GM21786 (cell line): ENCODE data around the gene NHSL2.

Source experiments
- ATAC-seq: cut with Tn5 transposase; IDR thresholded peaks from one replicate; pipeline ENCODE4 v1.9.1; 2021; ENCODE audit not compliant: unreplicated experiment

Gene NHSL2

DNA sequence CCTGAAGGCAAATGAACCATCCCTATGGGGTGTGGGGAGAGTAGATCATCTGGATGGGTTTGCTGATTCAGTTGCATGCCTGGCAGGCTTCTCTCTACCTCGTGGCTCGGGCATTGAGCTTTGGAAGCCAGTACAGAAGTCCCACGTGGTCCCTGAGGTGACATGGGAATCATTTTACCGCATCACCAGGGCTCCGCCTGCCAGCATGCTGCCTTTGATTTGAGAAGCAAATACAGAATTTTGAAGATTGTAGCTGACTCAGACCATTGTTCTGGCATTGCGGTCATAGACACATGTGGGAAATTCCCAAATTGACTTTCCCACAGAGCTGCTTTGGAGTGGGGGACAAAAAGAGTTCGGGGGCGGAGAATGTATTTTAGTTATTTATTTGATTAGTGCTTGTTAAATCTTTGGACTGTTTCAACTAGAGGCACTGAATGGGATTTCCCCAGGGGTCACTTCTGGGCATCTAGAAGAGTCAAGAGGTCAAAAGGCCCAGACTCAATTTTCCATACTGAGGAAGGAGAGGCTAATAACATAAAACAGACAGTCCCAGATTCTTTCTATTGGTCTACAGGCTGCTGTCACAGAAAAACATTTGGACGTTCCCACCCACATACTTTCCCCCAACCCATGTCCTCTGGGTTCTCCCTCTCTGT is 79.3 kb downstream of the NHSL2 start:
- ATAC-seq: no peak

DNA sequence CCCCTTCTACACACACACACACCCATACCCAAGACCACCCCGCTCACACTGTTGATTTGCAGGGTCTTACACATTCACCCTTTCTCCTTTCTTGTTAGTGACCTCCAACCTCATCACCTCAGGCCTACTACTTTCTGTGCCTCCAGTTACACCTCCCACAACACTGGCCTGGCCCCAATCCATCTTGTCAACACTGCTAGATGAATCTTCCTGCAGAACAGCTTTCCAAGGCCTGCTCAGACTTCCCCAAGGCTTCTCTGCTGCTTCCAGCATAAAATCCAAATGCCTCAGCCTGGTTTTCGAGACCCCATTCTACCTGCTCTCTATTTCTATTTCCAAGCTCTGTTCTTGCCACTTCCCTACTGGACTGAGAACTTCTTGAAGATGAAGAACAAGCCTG is 79.9 kb downstream of the NHSL2 start:
- no peak for ATAC-seq

DNA sequence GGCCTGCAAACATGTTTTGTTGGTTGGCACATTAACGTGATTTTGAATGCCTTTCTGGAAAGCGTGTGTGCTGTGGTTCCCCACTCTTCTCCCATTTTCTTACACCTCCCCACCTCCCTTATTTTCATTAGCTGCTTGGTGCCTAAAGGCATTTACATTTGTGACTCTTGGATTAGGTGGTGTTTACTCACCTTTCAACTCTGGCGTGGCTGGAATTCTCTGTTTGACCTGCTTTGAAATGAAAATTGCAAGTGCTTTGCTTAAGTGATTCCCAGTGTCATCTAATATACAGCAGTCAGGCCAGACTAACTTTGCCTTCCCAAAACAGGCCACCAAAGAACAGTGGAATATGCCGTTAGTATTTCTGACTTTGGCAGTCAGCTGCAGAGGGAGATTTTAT is 80.5 kb downstream of the NHSL2 start:
- ATAC-seq: no peak

DNA sequence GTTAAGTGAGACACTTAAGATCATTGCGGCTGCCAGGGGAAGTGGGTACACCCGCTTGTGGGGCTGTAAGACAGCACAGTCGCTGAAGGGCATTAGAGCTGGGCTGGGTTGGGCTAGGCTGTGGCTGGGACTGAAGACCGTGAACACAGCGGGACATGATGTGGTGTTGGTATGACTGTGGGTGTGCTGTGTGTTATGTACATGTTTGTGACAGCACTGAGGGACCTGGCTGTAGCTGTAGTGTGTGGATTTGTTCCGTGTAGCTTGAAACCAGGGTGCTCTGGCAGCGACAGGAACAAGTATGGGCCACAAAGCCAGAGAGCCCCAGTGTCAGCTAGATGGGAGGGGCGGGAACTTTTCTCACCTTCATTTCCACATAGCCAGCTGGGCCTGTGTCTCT is 82.1 kb downstream of the NHSL2 start:
- ATAC-seq: no peak

DNA sequence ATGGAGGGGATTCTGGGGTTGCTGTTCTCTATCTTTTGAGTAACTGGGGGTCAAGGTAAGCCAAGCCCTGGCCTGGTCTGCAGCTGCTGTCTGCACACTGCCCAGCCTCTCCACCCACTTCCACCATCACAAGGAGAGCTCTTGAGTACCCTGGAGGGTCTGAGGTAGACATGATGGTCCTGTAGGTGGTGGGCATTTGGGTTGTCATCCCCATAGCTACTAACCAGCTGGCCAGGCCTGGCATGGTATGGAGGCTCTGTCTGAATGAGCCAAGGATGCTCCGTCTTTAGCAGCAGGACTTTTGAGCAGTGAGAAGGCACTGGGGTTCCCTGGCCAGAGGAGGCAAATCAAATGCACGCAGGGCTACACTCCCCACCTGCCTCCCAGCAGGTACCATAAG is 82.7 kb downstream of the NHSL2 start:
- ATAC-seq: no peak

DNA sequence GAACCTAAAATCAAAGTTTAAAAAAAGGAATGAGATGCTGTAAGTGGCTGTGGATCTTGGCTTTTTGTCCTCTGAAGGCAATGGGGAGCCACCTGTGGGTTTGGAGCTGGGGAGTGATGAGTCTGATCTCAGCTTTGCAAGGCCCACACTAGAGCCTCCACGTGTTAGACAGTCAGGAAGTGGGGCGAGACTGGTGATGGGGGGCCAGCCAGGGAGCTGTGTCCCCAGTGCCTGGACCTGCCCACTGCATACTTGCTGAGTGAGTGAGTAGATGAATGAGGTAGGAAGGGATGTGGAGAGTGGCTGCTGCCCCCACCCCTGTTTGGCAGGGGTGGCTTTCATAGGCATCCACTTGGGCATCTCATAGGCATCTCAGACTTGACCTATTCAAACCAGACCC is 84.0 kb downstream of the NHSL2 start:
- no peak for ATAC-seq

DNA sequence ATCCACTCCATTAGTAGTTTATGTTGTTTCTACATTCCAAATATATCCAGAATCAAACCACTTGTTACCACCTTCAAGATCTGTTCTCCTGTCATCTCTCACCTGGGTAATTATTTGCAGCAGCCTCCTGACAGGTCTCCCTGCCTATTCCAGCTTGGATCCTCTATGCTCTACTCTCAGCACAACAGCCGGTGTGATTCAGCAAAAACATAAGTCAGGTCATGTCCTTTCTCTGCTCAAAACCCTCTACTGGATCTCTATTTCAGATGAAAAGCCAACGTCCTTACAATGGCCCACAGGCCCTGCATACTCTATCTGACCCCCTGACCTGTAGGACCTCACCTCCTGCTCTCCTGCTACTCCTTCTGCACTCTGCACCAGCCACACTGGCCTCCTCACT is 84.5 kb downstream of the NHSL2 start:
- ATAC-seq: no peak

DNA sequence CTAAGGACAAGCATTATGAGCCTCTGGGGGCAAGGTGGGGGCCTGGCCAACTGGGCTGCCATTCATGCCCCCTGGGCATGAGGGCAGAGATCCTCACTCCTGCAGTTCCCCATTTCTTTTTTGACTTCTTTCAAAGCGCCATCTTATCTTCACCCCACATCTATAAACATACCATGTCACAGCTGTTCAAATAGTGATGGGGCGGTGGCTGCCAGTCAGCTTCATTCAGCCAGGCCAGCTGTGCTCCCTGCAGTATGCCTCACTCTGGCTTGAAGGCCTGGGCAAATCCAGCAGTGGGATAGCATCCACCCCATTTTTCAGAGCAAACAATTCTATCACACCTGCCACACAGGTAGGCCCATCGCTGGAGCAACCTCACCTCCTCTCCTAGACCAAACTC is 85.5 kb downstream of the NHSL2 start:
- ATAC-seq: no peak

DNA sequence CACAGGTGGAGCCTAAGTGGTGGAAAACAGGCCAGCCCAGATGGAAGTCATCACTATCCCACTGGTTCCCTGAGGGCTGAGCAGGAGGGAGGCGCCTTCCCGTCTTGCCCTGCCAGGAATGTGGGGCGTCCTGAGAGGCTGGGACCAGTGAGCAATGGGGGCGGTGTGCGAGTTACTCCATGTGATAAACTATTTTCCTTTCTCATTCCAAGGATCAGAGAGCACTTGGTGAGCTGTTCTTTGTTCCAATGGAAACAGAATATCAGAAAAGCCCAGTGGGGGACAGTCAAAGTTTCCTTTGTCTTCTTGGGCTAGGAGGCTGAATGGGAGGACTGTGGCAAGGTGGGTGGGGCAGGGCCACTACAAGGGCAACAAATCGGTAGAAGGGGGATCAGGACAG is 86.2 kb downstream of the NHSL2 start:
- ATAC-seq: no peak

DNA sequence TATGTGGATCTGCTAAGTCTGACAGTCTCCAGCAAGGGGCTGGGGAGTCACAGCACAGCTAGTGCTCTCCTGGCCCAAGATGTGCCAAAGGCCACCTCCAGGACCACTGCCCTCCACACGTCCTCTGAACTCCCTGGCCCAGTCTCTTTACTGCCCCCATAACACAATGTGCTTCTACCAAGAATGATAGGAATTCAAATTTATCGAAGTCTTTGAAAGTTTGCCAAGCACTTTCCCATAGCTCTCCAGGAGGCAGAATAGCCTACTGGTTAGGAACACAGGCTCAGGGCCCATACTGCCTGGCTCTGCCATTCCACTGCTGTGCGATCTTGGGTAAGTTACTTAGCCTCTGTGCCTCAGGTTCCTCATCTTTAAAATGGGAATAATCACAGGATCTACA is 86.7 kb downstream of the NHSL2 start:
- ATAC-seq: no peak

DNA sequence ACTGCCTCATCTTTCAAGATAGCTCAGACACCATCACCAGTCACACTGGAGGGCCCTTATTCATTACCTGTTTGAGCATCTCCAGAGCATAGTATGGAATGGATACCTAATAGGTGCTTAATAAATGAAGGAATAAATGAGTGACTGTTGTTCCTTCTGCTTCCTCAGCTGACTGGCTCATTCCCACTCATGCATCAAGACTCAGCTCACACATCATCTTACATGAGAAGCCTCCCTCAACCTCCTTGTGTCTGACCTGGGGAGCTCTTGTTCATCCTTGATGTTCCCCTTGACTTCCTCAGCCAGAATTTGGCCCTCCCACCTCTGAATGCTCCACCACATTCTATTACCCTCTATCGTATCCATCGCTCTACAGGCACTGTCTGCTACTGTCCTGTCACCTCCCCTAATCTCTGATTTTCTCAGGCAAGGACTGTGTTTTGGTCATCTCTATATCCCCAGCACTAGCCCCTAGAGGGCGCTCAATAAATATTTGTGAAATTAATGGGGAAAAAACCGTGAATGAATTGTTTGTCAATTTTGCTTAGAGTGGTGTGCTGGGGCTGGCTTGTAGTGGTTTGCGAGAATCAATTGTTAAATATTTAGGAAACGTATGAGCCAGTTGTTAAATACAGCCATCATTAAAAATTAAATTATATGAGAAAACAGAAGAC is 88.3 kb downstream of the NHSL2 start:
- ATAC-seq: no peak

DNA sequence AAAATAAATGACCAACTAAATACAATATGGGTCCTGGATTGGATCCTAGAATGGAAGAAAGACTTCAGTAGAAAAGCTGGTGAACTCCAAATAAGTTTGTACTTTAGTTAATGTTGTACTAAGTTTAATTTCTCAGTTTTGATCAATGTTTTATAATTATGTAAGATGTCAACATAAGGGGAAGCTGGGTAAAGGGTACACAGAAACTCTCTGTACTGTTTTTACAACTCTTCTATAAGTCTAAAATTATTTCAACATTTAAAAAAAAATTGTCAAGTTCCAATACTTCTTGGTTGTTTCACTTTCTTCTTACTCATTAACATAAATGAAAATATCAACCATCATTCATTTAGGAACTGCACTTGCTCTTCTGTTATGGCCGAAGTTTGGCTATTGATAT is 88.9 kb downstream of the NHSL2 start:
- no peak for ATAC-seq

DNA sequence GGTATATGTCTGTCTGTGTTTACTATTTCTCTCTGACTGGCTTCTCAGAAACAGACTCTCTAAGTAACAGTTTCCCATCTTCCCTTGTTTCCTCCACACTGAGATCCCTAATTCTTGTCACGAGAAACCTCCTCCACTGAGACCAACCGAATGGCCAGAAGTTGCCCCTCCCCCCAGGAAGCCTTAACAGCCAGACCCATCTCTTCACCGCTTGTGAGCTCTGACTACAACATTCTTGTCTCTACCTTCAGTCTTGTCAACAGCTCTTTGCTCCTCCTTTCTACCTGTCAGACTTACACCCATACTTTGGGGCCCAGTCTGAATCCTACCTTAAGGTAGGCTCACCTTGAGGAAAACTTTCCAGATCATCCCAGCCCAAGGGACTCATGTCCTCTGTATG is 90.8 kb downstream of the NHSL2 start:
- no peak for ATAC-seq

DNA sequence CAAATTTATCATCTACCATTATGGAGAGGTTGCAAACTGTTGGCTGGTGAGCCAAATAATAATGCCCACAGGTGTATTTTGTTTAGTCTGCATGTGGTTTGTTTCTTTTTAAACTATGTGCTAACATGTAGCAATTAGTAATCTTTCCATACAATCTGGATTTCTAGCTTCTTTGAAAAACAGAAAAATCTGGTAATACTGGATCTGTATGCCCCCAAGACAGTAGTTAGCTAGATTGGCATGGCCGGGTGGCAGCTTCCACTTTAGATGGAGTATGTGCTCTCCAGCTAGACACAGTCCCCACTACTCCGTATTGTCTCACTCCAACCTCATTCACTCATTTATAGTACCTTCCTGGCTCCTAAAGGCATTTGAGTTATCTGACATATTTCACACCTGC is 91.3 kb downstream of the NHSL2 start:
- no peak for ATAC-seq

DNA sequence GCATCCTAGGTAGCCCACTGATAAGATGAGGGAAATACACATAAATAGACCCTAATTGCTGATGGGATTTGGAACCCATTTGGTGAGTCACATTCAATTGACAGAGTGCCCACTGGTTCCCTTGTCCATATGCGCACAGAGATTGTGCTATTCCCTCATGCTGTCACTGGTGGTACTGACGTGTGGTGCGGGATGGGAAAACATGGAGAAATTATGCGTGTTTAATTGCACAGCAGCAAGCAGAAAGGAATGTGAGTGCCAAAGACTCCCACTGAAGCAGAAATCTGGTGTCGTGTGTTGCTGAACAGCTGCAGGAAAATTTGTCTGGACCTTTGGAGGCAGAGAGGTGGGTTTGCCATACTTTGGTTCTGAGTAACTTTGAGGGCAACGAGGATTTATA is 92.2 kb downstream of the NHSL2 start:
- no peak for ATAC-seq

DNA sequence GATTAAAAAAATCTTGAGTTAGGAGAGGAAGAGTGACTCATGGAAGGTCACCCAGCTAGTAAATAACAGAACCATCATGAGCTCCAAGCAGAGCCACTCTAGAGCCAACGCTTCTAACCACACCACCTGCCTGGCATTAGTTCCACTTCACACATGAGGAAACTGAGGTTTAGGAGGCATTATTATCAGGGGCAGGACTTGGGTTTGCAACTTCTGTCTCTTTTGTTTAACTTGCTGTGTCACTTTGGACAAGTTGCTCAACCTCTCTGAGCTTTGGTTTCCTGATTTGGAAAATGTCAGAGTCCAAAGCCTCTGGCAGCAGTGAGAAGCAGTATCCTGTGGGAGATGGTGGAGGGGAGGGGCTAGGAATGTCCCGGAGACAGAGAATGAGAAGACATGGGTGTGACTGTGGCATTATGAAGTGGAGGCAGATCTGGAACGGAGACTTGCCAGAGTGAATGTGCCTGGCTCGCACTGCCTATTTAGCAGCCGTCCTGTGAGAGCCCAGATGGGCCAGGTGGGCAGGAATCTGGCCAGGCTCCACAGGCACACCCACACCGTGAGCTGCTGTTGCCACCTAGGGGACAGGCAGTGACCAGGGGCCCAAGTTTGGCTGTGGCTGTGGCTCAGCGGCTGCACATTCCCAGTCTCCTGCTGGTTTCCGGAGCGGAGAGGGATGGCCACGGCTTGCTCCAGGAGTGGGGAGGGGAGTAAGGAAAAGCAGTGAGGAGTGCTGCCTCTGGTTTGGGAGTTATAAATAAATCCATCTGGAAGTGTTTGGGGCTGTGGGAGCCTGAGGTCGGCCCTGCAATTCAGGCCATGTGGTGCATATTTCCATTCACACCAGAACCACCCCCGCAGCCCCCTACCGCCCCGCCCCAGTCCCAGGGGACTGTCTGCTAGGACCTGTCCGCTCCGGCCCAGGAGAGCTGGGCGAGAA is 93.4 kb downstream of the NHSL2 start:
- no peak for ATAC-seq

DNA sequence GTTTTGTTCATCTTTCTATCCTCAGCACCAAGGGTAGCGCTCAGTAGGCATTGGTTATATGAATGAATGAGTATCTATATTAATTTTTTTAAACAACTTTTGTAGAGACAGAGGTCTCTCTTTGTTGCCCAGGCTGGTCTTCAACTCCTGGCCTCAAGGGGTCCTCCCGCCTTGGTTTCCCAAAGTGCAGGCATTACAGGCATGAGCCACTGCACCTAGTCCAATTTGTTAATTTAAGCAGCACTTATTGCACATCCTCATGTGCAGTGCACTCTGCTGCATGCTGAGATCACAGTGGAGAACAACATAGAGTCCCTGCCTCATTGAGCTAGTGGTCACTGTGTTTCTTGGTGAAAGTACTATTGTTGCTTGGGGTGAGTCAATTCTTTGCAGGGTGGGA is 94.4 kb downstream of the NHSL2 start:
- no peak for ATAC-seq

DNA sequence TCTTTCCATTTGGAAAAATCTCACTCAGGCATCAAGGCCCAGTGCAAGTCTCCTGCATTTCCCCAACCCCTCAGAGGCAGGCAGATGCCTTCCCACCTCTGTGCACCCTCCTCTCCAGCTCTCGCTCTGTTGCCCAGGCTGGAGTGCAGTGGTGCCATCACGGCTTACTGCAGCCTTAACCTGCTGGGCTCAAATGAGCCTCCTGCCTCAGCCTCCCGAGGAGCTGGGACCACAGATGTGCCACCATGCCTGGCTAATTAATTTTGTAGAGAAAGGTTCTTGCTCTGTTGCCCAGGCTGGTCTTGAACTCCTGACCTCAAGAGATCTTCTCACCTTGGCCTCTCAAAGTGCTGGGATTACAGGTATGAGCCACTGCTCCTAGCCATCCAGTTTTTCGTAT is 95.8 kb downstream of the NHSL2 start:
- ATAC-seq: no peak

DNA sequence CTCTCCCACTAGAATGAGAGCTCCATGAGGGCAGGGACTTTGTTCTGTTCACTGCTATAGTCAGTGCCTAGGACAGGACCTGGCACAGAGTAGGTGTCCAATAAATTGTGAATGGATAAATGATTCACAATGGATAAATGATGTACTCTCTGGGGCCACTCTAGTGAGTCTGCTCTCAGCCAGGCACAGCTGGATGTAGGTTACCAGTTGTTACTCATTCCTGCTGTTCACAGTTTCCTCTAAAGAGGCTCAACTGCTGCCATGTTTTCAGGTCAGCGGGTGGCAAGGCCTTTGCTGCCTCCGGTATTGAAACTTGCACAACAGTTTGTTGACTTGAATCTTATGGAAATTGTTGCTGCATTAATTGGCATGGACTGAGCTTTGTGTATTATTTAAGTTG is 99.1 kb downstream of the NHSL2 start:
- ATAC-seq: no peak

DNA sequence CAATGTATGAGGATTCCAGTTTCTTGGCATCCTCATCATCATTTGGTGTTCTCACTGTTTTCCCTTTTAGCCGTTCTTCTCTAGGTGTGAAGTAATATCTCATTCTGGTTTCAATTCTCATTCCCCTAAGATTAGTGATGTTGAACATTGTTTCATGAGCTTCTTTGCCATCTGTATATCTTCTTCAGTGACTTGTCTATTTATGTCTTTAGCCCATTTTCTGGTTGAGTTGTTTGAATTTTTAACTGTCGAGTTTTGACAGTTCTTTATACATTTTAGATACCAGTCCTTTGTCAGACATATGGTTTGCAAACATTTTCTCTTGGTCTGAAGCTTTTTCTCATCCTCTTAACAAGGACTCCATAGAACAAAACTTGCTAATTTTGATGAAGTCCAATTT is 101.1 kb downstream of the NHSL2 start:
- ATAC-seq: no peak

DNA sequence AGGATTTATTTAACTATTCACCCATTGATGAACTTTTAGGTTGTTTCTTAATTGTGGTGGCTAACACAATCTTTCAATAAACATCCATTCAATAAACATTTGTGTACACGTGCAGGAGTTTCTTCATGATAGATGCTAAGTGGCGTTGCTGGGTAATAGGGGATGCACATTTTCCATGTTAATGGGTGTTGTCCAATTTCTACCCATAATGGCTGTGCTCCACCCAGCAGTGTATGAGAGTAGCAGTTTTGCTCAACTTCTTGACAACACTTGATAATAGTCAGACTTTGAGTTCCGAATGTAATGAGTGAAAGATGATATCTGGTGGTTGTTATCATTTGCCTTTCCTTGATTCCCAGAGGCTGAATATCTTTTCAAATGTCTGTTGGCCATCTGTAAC is 104.7 kb downstream of the NHSL2 start:
- no peak for ATAC-seq
